ENCODE data around the gene CPVL.

The CPVL gene

DNA sequence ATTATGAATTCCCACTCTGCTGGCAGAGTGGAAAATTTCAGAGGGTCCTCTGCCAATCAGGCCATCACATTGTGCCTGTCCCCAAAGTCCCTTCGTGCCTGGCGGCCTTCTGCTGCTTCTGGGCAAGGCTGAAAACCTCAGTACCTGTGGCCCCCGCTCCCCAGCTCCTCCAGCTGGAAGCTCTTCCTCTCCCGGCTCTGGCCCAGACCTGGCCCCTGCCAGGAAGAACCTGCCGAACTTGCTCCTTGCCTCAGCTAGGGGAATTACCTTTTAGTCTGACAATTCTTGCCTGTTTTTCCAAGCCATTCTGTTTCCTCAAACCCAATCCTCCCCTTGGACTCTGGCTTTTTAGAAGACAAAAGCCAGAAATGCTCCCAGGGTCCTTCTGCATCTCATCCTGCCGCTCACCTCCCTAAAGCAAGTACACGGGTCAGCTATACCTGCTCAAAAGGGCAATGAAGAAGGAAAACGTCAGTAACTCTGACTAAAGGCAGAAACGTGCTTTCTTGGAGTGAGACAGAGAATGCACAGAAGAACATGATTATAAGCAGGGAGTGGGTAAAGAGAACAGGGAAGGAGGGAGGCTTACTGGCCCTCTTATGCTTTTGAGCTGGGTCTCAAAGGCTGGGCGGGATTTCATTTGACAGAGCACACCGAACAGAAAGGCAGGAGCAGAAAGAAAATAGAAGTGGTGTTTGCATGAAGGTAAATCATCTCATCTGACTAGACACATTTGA lies 160.1 kb downstream of the CPVL start:
- in situ Hi-C loops (cut with MboI; ENCODE audit: low sequenced_read_pairs): no loop called here
- Histone ChIP-seq H3K36me3 (replicated peaks) (no peaks in the 10 kb centered on the region), H3K4me3 (no peak overlapping the region), H3K27me3 (ENCODE audit: low read depth) (no peaks in the 10 kb centered on the region), H3K9me3 (no peaks in the 10 kb centered on the region), H3K4me1 (peaks cover 23% of the 10 kb centered on the region)
- DNase-seq (ENCODE audit: low spot score in 2 of 2): no peak

DNA sequence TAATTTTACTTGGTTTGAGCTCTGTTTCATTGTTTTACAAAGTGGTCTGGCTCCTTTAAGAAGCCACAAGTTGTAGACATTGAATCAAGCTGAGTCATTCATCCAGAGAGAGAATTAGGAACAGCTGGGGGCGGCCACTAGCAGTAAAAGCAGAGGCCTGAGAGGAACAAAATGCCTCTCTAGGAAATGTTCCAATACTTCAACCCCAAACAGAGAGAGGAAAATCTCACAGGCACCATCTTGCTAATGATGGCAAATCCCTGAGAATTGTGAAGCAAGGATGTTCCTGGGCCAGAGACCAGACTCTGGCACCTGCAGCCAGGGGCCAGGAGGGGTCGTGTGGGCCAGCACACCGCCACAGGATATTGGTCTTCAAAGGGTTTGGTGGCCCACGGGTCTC lies 161.7 kb downstream of the CPVL start:
- H3K36me3 ChIP-seq (replicated peaks): no peaks in the 10 kb centered on the region
- H3K4me1 ChIP-seq: peaks cover 24% of the 10 kb centered on the region
- peak; percentile 41 to 50 for DNase-seq (ENCODE audit: low spot score in 2 of 2)
- H3K4me3 ChIP-seq: no peak overlapping the region
- no peaks in the 10 kb centered on the region for H3K27me3 ChIP-seq (ENCODE audit: low read depth)
- in situ Hi-C loops (cut with MboI; ENCODE audit: low sequenced_read_pairs): no loop called here
- no peaks in the 10 kb centered on the region for H3K9me3 ChIP-seq

DNA sequence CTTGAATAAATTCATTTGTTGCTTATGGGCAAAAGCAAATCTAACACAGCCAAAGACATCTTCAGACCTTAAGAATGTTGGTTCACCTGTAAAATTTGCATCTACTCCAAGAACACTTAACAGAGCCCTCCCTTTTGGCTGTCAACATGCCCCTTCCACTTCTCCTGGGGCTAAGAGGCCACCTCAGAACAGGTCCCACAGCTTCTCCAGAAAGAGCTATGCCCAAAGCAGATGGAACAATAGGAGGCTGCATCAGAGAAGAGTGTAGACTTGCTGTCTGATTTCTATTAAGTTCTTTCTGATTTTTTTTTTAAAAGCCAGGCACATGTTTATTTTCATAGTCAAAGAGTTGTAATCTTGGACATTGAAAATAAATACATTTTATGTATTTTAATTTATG lies 162.1 kb downstream of the CPVL start:
- Histone ChIP-seq H3K4me1 (peaks cover 29% of the 10 kb centered on the region), H3K4me3 (no peak overlapping the region), H3K27me3 (ENCODE audit: low read depth) (no peaks in the 10 kb centered on the region), H3K36me3 (replicated peaks) (no peaks in the 10 kb centered on the region), H3K9me3 (no peaks in the 10 kb centered on the region)
- DNase-seq (ENCODE audit: low spot score in 2 of 2): no peak
- in situ Hi-C loops (cut with MboI; ENCODE audit: low sequenced_read_pairs): no loop called here

DNA sequence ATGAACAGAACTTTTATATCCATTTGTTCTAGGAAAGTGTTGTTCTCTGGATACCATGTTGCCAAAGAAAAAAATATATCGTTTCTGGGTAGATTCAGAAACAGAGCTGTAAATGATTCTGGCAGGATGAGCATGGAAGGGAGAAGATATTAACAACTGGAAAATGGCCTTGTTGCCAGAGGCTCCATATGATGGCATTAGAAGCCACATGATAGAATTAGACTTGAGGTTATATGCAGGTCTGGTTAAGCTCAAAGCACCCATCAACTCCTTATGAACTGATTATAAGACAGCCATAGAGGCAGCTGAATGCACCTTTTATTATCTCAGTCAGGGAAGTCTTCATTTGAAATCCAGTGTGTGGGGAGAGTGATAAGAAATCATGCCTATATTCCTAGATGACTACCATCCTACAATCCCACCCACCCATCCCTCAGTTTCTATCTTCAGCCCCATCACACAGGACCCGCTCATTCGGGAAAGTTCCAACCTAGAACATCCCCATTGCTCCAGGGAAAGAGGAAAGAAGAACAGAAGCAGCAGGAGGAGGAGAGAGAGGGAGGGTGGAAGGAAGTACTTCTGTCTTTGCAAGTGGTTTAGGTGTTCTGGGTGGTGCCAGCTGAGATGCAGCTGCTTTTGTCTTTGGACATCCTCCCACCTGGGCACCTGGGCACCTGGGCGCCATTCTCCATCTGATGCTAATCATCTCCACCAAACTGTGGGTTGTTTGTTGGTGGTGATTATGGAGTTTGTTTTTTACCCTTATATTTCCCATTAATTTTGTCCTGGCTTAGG lies 162.7 kb downstream of the CPVL start:
- H3K4me3 ChIP-seq: no peak overlapping the region
- H3K36me3 ChIP-seq (replicated peaks): no peaks in the 10 kb centered on the region
- in situ Hi-C loops (cut with MboI; ENCODE audit: low sequenced_read_pairs): no loop called here
- no peaks in the 10 kb centered on the region for H3K9me3 ChIP-seq
- peaks cover 30% of the 10 kb centered on the region for H3K4me1 ChIP-seq
- no peak for DNase-seq (ENCODE audit: low spot score in 2 of 2)
- H3K27me3 ChIP-seq (ENCODE audit: low read depth): no peaks in the 10 kb centered on the region

DNA sequence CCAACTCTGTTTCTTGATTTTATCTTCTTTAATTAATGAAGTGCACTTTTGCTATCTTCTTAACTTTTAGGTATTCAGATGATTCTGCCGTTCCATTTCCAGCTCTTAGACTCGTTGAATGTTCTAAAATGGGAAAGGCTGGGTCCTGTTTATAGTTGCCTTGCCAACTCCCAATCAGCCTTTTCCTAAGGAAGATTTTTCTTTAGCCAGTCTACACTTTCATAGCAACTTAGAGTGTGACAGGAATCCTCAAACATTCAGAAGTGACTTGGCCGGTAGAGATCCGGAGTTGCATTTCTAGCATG lies 165.2 kb downstream of the CPVL start:
- no peak for DNase-seq (ENCODE audit: low spot score in 2 of 2)
- Histone ChIP-seq H3K4me1 (peaks cover 30% of the 10 kb centered on the region), H3K36me3 (replicated peaks) (no peaks in the 10 kb centered on the region), H3K4me3 (no peak overlapping the region), H3K9me3 (no peaks in the 10 kb centered on the region), H3K27me3 (ENCODE audit: low read depth) (no peaks in the 10 kb centered on the region)
- in situ Hi-C loops (cut with MboI; ENCODE audit: low sequenced_read_pairs): no loop called here

DNA sequence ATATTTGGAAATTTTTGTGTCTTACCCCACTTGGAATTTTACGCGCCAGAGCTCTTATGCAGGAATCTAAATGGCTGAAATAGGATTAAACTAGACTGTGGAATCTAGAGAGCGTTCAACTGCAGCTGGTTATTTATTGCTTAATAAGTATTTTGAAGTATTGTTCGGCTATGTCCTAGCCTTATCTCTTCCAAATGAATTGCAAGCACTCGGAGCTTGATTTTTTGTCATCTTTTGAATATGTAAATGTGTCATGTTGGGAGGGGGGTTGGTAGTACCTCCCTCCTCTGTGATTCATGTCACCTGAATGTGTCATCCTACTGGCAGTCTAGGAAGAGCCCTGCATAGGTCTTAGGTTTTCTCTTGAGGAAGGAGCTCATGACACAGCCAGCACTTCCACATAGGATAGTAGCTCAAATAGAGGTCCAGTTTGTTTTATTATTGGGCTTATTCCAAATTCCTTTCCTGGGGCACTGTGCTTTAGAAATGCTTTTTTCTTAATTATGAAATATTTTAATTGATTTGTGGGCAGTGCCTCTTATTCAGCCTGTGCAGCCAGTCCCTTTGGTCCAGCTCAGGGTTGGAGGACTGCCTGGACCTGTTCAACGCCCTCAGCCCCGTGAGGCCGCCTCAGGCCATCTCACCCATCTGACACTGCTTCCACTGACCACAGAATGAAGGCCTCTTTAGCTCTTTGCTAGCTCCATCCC lies 165.7 kb downstream of the CPVL start:
- Histone ChIP-seq H3K27me3 (ENCODE audit: low read depth) (no peaks in the 10 kb centered on the region), H3K4me1 (peaks cover 30% of the 10 kb centered on the region), H3K4me3 (no peak overlapping the region), H3K36me3 (replicated peaks) (no peaks in the 10 kb centered on the region), H3K9me3 (no peaks in the 10 kb centered on the region)
- no peak for DNase-seq (ENCODE audit: low spot score in 2 of 2)
- in situ Hi-C loops (cut with MboI; ENCODE audit: low sequenced_read_pairs): no loop called here

DNA sequence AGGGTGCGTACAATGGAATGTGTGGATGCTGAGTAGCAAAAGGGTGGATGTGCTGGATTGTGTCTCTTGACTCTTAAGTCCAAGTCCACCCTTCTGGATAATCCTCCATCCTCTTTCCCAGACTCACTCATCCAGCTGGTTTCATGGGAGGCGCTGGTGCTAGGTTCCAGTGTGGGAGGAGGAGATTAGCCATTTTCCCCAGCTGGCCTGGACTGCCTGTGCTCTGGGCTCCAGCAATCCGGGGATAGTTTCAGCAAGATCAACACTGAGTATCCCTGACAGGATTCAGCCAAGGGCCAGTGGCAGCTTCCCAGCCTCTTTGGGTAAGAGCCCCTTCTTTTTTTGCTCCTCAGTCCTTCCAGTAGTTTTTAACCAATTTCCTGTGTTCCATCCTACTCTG lies 166.6 kb downstream of the CPVL start:
- Histone ChIP-seq H3K4me1 (peaks cover 26% of the 10 kb centered on the region), H3K27me3 (ENCODE audit: low read depth) (no peaks in the 10 kb centered on the region), H3K4me3 (no peak overlapping the region), H3K9me3 (peaks cover 2% of the 10 kb centered on the region; the same call in 1 of the 2 replicates), H3K36me3 (replicated peaks) (no peaks in the 10 kb centered on the region)
- in situ Hi-C loops (cut with MboI; ENCODE audit: low sequenced_read_pairs): no loop called here
- no peak for DNase-seq (ENCODE audit: low spot score in 2 of 2)

DNA sequence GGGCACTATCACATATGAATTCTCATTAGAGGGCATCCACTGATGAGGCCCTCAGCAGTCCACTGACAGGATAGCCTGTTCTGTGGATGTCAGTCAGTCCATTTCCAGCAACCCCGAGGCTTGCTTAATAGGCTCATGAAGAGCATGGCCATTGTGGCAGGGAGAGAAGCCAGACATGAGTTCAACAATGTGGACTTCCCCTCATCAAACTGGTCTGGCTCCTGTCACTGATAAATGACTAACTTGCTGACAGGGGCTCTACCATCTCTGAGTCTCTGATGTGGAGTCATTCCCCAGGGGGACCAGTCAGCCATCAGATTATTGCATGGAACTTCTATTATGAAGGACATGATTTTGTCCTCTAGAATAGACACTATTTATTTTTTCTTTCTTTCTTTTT lies 168.5 kb downstream of the CPVL start:
- Histone ChIP-seq H3K27me3 (ENCODE audit: low read depth) (no peaks in the 10 kb centered on the region), H3K36me3 (replicated peaks) (no peaks in the 10 kb centered on the region), H3K4me1 (peaks cover 20% of the 10 kb centered on the region), H3K9me3 (peaks cover 2% of the 10 kb centered on the region; the same call in 1 of the 2 replicates), H3K4me3 (no peak overlapping the region)
- no peak for DNase-seq (ENCODE audit: low spot score in 2 of 2)
- in situ Hi-C loops (cut with MboI; ENCODE audit: low sequenced_read_pairs): no loop called here

DNA sequence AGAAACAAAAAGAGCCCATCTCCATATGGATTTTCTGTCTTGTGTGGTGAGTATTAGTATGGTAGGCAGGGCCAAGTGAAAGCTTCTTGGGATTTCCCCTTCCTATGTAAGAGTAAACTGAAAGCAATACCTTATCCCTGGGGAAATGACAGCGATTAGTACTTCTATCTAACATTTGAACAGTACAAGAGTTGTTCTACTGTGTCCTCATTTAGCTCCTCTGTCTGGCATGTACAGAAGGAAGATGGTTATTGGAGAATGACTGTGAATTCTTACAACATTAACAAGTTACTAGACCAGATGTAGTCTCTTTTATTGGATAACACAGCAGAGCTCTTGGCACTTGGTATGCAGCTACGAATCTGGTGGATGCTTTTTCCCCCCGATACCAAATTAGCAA lies 170.3 kb downstream of the CPVL start:
- no peak overlapping the region for H3K4me3 ChIP-seq
- peaks cover 13% of the 10 kb centered on the region for H3K4me1 ChIP-seq
- no peak for DNase-seq (ENCODE audit: low spot score in 2 of 2)
- peaks cover 2% of the 10 kb centered on the region; the same call in 1 of the 2 replicates for H3K9me3 ChIP-seq
- in situ Hi-C loops (cut with MboI; ENCODE audit: low sequenced_read_pairs): no loop called here
- H3K27me3 ChIP-seq (ENCODE audit: low read depth): no peaks in the 10 kb centered on the region
- H3K36me3 ChIP-seq (replicated peaks): no peaks in the 10 kb centered on the region

DNA sequence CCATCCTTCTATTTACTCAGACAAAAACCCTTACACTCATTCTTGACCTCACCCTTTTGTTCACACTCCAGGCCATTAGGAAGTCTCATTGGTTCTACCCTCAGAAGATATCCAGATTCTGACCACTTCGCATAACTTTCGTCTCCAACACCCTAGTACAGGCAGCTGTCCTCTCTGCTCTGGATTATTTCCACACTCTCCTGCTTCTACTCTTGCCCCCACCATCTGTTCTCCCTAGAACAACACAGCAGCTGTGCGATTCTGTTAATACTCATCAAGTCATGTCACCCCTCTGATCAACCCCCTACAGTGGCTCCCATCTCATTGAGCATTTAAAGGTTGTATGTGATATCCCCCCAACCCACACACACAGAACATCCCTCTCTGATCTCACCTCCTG lies 172.7 kb downstream of the CPVL start:
- in situ Hi-C loops (cut with MboI; ENCODE audit: low sequenced_read_pairs): no loop called here
- no peak for DNase-seq (ENCODE audit: low spot score in 2 of 2)

DNA sequence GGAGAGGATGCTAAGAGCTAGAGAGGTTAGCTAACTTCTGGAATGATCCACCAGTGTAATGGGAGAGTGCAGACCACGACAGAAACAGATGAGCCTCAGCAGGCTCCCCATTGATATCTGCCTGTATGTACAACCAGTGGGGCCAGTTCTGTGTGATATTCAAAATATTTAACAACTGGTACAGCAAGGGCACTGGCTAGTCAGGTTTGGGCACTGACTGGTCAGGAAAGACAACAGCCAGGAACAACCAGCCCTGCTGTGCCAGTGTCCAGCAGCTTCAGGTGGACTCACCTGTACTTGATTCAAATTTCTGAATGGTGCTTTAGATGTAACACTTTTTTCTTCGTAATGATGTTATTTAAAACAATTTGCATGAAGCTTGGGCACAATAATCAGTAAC lies 182.3 kb downstream of the CPVL start:
- no peak for DNase-seq (ENCODE audit: low spot score in 2 of 2)
- in situ Hi-C loops (cut with MboI; ENCODE audit: low sequenced_read_pairs): no loop called here
- H3K4me3 ChIP-seq: no peak overlapping the region

More for the DNA sequence above, 172.7 kb downstream of the CPVL start:
- no peaks in the 10 kb centered on the region for H3K36me3 ChIP-seq (replicated peaks)
- no peak overlapping the region for H3K4me3 ChIP-seq
- H3K9me3 ChIP-seq: peaks cover 2% of the 10 kb centered on the region; the same call in 1 of the 2 replicates
- H3K27me3 ChIP-seq (ENCODE audit: low read depth): no peaks in the 10 kb centered on the region
- no peaks in the 10 kb centered on the region for H3K4me1 ChIP-seq

DNA sequence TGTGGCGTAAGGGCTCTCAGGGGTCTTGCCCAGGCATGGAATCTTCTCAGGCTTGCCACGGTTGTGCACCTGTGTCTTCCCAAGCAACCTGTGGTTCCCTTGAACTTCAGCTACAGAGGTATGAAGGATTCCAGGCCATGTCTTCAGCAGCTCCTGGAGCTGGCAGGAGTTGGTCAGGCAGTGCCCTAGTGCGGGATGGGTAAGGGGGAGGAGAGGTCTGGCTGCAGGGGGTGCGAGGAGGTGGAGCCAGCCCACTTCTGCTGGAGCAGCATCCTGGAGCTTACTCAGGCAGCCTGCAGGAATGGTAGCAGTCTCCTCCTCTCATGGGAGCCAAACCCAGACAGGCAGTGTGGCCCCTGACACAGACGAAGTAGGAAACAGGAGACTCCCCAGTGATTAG lies 184.4 kb downstream of the CPVL start:
- in situ Hi-C loops (cut with MboI; ENCODE audit: low sequenced_read_pairs): no loop called here
- H3K36me3 ChIP-seq (replicated peaks): no peaks in the 10 kb centered on the region
- H3K4me1 ChIP-seq: no peaks in the 10 kb centered on the region
- H3K4me3 ChIP-seq: no peak overlapping the region
- 0 out of 2 replicates have a peak, but pooled peaks cover 1% of the 10 kb centered on the region for H3K27me3 ChIP-seq (ENCODE audit: low read depth)
- no peak for DNase-seq (ENCODE audit: low spot score in 2 of 2)
- no peaks in the 10 kb centered on the region for H3K9me3 ChIP-seq

More for the DNA sequence above, 182.3 kb downstream of the CPVL start:
- H3K9me3 ChIP-seq: no peaks in the 10 kb centered on the region
- H3K27me3 ChIP-seq (ENCODE audit: low read depth): 0 out of 2 replicates have a peak, but pooled peaks cover 2% of the 10 kb centered on the region
- H3K4me1 ChIP-seq: no peaks in the 10 kb centered on the region
- H3K36me3 ChIP-seq (replicated peaks): no peaks in the 10 kb centered on the region

DNA sequence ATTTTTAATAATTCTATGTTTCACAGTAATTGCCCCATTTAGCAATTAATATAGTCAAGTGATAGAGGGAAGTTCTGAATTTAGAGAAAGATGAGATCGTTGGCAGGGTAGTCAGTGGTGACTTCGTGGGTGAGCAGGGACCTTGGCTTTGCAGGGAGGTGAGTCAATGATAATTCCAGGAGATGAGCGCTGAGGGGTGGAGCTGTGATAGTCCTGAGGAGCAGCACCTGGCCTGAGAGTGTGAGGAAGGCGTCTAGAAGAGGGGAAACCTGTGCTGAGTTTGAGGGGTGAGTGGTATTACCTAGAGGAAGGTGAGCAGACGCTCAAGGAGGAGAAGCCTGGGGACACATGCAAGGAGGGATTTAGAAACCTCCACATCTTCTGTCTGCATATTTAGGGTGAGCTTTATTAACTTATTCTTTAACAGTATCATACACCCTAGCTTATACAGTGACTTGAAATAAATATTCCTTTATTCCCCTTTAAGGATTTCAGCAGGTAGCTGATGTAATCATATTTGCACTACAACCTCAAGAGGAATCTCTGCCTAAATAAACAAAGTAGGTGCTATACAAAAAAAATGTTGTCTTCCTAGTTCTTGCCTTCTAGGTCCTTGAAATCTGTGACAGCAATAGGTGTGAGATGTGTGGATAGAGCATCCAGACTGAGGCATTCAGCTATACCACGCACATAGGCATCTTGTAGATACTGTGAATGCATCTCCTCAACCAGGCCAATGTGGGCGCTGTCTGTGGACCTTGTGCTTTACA lies 186.1 kb downstream of the CPVL start:
- Histone ChIP-seq H3K36me3 (replicated peaks) (no peaks in the 10 kb centered on the region), H3K4me3 (no peak overlapping the region), H3K27me3 (ENCODE audit: low read depth) (no peaks in the 10 kb centered on the region), H3K4me1 (no peaks in the 10 kb centered on the region), H3K9me3 (no peaks in the 10 kb centered on the region)
- in situ Hi-C loops (cut with MboI; ENCODE audit: low sequenced_read_pairs): no loop called here
- DNase-seq (ENCODE audit: low spot score in 2 of 2): no peak
